HK-2 (cell line): ENCODE data around the gene FZR1.
A peak's percentile ranks its signal among the peaks of the same experiment; 100 is the strongest.

Experiments
- DNase-seq: peaks from one replicate; pipeline ENCODE4 v3.0.0-alpha.2; 2018; ENCODE audit not compliant: unreplicated experiment

FZR1 gene

DNA sequence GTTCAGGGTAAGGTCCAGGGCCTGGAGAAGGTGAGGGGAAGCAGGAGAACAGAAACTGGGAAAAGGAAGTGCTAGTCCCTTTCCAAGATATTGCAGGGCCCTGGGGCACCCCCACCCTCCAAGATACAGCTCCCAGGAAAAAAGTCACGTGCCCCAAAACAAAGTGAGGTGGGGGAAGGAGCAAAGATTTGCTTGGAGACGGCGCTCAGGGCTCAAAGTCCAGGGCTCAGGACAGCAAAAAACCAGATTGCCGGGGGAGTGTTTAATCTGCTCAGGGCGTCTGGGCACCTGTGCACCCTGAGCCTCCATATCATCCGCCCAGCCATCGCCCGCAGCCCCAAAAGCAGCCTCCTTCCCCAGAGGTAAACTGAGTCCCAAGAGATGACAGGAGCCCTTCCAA, 32.1 kb upstream of the FZR1 start:
- no peak for DNase-seq

GRCh38 chr19:3474614-3475013, 31.5 kb upstream of the FZR1 start:
- no peak for DNase-seq

- DNase-seq: no peak
These were observed 30.7 kb upstream of the FZR1 start for GRCh38 chr19:3475449-3475848.

DNA sequence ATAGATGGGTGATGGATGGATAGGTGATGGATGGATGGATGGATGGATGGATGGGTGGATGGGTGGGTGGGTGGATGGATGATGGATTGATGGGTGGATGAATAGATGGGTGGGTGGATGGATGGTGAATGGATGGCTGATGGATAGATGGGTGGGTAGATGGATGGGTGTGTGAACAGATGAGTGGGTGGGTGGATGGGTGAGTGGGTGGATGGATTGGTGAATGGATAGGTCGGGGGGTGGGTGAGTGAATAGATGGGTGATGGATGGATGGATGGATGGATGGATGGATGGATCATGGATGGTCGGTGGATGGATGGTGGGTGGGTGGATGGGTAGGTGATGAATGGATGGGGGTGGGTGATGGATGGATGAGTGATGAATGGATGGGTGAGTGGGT, 29.3 kb upstream of the FZR1 start:
- DNase-seq: no peak

DNA sequence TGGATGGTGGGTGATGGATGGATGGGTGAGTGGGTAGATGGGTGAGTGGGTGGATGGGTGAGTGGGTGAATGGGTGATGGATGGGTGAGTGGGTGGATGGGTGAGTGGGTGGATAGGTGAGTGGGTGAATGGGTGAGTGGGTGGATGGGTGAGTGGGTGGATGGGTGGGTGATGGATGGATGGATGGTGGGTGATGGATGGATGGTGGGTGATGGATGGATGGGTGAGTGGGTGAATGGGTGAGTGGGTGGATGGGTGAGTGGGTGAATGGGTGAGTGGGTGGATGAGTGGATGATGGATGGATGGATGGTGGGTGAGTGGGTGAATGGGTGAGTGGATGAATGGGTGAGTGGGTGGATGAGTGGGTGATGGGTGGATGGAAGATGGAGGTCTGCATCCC, 28.6 kb upstream of the FZR1 start:
- DNase-seq: no peak

GRCh38 chr19:3477951-3478350, 28.2 kb upstream of the FZR1 start:
- DNase-seq: no peak

DNA sequence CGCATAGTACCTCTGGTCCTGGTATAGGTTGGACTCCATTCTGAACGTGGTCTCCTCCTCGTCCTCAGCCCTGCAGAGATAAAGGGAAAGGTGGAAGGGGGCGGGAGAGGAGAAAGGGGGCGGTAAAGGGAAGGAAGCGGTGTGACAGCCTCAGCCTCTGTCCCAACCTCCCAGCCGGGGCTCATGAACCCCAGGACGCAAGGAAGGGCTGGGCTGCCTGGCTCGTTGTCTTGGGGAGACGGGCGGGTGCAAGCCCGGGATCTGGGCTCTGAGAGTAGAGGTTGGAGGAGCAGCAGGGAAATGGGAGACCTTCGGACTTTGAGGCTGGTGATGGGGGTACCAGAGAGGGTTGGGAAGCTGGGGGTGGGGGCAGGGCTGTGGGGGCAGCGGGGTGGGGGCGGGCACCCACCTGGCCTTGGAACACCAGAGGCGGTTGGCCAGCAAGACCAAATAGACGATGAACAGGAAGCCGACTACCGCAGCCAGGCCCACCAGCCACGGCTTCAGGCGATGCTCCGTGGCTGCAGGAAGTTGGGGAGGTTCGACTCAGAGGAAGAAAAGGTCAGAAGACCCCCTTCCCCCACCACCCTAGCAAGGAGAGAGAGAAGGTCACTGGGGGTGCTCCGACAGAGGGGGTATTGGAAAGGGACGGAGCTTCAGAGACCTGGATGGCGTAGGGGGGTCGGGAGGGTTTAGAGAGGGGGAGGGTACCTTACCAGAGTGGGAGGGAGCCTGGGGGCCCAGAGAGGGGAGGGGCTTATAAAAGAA, 27.5 kb upstream of the FZR1 start:
- DNase-seq: no peak

DNA sequence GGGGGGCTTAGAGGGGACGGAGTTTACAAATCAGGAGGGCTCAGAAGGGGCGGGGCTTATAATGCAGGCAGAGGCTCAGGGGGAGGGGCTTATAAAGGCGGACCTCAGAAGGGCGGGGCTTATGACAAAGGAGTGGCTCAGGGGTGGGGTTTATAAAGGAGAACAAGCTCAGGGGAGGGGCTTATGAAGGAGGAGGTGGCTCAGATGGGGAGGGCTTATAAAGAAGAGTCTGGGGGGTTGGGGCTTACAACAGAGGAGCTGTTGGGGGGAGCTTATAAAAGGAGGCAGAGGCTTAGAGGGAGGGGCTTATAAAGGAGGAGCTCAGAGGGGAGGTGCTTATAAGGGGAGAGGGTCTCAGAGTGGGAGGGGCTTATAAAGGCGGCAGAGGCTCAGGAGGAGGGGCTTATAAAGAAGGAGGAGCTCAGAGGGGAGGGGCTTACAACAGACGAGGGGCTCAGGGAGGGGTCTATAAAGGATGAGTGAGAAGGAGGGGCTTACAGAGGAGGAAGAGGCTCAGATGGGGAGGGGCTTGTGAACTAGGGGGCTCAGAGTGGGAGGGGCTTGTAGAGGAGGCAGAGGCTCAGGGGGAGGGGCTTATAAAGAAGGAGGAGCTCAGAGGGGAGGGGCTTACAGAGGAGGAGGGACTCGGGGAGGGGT, 26.8 kb upstream of the FZR1 start:
- DNase-seq: no peak

DNA sequence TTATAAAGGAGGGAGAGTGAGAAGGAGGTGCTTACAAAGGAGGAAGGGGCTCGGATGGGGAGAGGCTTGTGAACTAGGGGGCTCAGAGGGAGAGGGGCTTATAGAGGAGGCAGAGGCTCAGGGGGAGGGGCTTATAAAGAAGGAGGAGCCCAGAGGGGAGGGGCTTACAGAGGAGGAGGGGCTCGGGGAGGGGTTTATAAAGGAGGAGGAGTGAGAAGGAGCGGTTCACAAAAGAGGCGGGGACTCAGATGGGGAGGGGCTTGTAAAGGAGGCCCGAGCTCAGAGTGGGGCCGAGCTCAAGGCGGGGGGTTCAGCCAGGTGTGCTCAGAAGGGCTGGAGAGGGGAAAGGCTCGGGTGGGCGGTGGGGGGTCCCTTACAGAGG, 26.3 kb upstream of the FZR1 start:
- no peak for DNase-seq

DNA sequence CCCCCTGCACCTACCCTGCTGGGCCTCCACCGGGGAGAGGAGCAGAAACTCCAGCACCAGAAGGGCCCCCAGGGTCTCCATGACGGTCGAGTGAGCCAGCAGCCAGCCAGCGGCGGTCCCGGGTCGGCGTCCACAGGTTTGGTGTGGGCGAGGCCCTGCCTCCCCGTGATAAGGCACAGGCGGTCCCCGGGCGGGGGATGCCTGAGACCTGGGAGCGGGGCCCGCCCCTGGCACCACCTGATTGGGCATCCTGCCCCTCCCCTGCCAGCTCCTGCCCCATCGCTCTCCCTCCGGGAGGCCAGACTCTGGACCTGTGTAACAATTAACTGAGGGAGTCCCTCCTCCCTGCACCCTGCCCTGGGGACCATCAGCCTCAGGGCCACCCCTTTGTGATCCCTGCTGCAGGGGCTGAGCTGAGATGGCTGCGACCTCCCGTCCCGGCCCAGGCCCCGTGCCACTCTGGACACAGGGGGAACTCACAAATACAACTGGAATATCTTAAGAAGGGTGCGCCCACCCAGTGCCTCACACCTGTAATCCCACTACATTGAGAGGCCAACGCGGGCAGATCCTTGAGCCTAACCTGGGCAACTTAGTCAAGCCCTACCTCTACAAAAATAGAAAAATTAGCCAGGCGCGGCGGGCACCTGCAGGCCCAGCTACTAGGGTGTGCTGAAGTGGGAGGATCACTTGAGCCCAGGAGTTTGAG, 25.6 kb upstream of the FZR1 start, which contains the start of gene SMIM24:
TSS of gene SMIM24 (minus strand) at position 143 of the 709 bp plus-strand sequence. CDS start at position 81, 62 bp downstream.
- peak; percentile 62 for DNase-seq

DNA sequence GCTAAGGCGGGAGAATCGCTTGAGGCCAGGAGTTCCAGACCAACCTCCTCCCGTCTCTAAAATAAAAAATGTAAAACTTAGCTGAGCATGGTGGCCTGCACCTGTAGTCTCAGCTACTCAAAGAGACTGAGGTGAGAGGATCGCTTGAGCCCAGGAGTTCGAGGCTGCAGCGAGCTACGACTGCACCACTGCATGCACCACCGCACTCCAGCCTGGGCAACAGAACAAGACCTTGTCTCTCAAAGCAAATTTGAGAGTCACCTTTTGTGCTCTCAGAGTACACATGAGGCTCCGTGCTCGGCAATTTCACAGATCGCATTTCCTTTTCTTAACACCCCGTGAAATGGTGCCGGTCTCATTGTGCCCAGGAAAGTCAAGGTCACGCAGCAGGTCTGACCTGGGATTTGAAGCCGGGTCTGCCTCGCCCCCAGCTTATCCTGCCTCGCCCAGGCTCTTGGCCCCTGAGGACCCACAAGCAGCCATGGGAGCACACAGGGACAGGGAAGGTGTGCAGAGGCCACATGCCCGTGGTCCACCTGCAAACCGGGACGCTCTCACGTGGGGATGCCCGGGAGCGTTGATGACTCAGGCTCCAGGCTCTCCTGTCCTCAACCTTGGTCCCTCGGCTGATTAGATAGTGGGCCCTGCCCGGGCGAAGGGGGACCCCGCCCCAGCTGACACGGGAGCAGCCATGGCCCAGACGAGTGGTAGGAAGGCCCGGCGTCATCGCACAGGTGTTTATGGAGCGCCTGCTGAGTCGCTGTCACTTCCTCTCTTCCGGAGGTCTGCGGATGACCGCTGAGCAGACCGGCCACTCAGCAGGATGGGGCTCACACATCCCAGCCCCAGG, 24.6 kb upstream of the FZR1 start:
- no peak for DNase-seq

DNA sequence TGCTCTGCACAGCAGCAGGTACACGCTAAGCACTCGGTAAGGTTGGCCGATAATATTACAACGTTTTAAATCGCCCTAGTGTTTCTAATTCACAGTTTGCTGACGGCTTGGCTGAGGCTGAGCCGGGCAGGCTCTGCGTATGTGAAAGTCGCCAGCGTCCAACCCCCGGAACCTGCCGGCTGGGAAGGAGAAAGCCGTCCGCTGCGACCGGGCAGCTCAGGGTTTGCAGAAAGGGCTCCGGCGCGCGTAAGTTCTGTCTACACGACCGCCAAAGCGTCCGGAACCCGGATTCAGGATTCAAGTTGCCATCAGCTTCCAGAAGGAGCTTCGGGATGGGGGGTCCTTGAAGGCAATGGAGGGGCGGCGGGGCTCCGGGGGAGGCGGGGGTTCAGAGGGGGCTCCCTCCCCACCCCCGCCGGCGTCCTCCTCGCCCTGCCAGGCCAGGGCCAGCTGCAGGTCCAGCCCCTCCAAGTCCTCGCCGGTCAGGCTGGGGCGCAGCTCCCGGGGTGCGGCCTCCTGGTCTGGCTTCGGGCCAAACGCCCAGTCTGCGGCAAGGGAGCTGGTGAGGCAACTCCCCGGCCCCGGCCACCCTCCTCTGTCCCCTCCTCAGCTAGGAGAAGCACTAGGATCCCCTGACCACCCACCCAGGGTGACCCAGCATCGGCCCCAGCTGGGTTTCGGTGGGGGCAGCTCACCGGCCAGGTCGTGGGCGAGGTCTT, 23.4 kb upstream of the FZR1 start:
- DNase-seq: no peak

- no peak for DNase-seq
These were observed 22.9 kb upstream of the FZR1 start, which contains the start of gene SMIM44 for GRCh38 chr19:3483226-3483628. SMIM44 (minus strand) TSS chr19:3483441; CDS start chr19:3483403, 38 bp downstream.

GRCh38 chr19:3491396-3492119, 14.6 kb upstream of the FZR1 start:
- DNase-seq: no peak

DNA sequence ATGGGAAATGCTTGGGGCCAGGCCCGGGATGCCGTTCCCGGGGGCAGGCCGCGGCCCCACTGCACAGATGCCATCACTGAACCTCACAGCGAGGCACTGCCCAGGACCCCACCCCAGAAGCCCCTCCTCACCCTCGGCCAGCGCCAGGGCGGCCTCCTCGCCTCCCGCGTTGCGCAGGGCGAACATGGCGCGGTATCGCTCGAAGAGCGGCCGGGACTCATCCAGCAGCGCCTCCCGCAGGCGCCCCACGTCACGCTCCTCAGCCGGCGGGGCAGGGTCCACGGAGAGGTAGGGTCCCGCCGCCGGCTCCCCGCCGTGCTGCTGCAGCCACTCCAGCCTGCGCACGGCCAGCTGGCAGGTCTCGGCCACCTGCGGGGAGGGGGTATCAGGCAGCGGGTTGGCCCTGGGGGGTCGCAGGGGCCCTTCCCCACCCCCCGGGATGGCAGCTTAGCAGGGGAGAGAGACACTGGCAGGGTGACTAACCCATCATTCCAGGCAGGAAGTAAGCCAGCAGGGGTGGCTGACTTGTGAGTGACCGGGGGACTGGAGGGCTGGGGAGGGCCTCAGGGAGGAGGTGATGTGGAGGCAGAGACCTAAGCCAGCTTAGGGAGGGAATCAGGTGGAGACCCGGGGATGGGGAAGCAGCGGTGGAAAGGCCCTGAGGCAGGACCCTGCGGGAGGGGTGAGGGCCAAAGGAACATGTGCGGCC, 13.8 kb upstream of the FZR1 start:
- DNase-seq: no peak

DNA sequence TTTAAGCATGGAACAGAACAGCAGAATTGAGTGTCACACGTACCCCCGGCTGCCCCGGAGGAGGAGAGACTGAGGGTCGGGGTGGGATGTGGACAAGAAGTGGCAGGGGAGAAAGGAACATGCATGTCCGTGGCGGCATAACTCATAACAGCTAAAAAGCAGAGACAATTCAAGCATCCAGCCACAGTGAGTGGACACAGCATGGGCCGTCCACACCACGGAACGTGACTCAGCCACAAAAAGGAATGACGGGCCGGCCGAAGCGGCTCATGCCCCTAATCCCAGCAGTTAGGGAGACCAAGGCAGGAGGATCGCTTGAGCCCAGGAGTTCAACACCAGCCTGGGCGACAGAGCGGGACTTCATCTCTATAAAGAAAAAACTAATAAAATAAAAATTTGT, 13.2 kb upstream of the FZR1 start:
- DNase-seq: no peak

DNA sequence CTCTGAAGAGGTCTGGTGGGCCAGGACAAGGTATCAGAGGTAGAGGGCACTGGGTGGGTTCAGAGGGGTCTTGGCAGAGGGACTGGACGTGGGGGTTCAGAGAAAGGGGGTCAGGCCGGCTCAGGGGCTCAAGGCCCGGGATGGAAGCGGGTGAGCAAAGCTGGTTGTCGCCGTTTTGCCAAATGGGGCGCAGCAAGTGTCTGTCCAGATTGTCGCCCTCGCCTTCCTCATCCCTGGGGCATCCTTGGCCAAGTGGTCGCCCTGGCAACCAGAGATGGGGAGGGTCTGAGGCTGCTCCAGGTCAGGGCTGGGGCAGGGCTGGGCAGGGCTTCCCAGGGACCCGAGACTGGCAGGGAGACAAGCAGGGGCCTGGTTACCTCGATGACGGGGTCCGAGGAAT, 12.5 kb upstream of the FZR1 start:
- no peak for DNase-seq

- DNase-seq: no peak
These were observed 12.1 kb upstream of the FZR1 start for GRCh38 chr19:3494051-3494450.

DNA sequence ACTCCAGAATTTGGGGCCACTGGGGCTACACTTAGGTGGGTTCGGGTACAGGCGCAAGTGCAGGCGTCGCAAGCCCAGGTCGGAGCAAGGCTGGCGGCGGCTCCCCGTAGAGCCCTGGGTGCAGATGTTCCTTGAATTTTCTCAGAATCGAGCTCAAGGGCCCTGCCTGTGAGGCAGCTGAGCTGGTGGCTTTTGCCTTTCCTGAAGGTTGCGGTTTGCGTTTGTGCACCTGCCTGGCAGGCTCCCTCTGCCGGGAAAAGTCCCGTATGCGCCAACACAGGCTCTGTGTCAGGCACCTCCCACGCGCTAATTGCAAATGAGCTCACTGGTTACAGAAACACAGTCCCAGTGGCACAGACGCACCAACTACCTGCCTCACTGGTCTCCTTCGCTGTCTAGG, 11.6 kb upstream of the FZR1 start:
- DNase-seq: no peak
